ENCODE data around the gene ARFIP2.

Gene ARFIP2

GRCh38 chr11:6480299-6480914, 724 bp downstream of the ARFIP2 start:
- DNase-seq, result no peak

GRCh38 chr11:6476571-6476970, 4.6 kb downstream of the ARFIP2 start:
- no peak for DNase-seq

GRCh38 chr11:6475936-6476335, 5.2 kb downstream of the ARFIP2 start:
- DNase-seq, result no peak

- no peak for DNase-seq
Measured at GRCh38 chr11:6474806-6475500, 6.2 kb downstream of the ARFIP2 start.

DNA sequence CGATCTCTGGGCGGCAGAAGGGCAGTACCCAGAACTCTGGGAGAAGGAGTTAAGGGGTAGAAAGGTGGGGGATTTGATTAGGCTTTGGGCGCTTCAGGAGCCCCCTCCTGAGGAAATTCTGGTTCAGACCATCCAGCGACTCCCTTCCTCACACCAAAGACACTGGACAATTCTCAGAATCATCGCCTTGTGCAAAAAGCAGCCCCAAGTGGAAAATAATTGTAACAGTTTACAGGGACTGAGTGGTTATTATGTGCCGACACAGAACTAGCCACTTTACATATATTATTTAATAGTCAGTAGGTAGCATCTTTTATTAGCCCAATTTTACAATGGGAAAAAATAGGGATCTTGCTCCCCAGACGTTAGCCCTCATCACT, 6.7 kb downstream of the ARFIP2 start:
- DNase-seq, result no peak

- peak; percentile 82 for DNase-seq
Measured at GRCh38 chr11:6473451-6474412, 7.4 kb downstream of the ARFIP2 start, which contains the start of gene TRIM3. TSS of gene TRIM3 (minus strand) at chr11:6473941. CDS start at chr11:6465695, 8,246 bp downstream.

GRCh38 chr11:6472934-6473333, 8.2 kb downstream of the ARFIP2 start:
- DNase-seq, result no peak

- no peak for DNase-seq
Measured at GRCh38 chr11:6469599-6469998, 11.5 kb downstream of the ARFIP2 start.

DNA sequence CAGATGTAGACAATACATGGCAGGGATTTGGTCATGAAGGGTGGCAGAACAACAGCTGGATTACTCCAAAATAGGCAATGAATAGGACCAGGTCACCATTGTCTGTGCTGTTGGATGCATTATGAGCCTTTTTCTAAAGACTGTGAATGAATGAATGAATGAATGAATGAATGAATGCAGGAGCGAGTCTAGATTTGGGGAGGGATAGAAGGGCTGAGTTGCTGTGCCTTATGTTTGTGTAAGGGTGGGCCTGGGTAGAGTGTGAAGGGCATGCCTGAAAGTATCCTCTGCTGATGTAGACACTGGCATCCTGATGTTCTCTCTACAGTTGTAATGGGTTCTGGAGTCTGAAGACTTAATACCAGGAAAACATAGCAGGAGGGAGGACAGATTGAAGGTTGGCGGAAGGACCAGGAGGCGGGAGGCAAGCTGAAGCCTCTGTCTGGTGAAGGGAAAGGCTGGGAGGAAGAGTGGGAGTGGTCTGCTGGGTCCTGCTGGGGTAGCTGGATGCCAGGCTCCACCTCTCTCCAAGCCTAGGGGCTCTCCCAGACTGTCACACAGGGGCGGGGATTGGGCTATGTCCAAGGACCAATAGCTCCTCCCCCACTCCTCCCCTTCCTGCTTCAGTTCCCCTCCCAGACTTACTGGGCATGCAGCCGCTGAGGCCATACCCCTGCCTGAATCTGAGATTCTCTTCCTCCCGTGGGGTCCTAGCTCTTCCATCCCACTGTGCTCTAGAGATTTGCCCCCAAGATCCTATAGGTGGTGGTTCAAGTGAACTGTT, 12.2 kb downstream of the ARFIP2 start:
- peak; percentile 76 for DNase-seq

DNA sequence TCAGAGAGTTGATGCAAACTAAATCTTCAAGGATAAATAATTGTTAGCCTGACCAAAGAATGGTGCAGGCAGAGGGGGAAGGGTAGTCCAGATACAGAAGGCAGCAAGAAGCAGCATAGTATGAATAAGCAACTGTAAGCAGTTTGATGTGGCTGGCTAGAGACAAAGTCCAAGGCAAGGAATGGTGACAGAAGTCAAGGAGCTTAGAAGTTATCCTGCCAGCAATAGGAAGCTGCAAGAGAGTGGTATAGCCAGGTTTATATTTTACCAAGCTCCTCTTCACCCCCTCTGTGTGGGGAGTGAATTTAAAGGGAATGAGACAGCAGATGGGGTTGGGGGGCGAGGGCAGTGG, 22.1 kb downstream of the ARFIP2 start:
- DNase-seq, result no peak

- DNase-seq, result no peak
Measured at GRCh38 chr11:6458352-6459098, 22.6 kb downstream of the ARFIP2 start.

DNA sequence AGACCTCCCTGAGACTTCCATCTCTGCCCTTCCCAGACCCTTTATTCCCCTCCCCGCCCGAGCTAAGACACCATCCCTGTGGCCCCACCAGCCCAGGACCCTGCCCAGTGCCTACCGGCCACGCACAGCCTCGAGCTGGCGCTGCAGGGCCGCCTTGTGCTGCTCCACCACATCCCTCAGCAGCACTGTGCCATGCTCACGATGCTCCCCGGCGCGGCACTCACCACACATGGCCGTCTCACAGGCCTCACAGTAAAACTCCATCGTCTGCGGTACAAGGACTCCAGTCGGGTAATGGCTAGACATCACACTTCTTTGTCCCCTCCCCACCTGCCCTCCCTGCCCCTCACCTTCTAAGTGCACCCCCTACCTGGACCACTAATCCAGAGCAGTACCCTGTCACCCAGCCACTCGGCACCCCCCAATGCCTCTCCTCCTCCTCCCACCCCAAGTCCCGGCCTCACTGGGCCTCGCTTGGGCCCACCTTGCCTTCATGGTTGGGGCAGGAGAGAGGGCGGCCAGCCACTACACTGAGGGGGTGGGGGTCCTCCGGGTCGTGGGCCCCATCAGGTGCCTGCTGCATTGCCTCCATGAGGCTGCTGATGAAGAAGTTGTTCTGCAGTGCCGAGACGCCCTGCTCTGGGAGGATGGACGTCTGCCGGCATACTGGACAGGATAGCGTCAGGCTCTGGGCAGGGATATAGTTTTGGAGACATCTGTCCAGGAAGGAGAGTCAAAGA, 23.4 kb downstream of the ARFIP2 start:
- no peak for DNase-seq

DNA sequence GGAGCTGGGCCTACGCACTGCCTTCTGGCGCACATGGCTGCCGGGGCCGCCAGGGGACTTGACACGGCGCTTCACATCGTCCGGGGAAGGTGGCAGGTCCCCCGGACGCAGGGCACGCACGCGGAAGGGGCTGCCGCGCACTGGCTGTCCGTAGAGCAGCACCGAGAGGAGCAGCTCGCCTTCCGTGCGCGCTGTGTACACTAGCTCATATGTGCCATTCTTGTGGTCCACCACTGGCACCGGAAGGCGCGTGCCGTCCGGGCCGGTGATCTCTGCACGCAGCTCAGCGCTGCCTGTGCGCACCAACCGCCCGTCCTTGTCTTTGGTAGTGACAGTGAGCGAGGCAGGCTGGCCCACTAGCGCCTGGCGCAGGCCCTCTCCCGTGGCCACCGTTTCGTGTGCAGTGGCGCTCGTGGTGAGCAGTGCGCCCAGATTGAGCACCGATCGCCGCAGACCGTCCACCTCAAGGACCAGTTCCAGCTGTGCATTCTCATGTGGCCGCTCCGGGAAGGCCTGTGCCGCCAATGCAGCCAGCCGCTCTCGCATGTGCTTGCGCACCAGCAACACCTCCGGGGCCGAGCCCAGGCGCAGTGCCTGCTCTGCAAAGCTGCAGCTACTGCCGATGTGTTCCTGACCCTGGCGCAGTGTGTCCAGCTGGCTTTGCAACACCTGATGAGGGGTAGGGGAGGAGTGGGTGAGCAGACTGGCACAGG, 24.6 kb downstream of the ARFIP2 start:
- no peak for DNase-seq

- DNase-seq, result no peak
Measured at GRCh38 chr11:6455070-6455469, 26.1 kb downstream of the ARFIP2 start.

- no peak for DNase-seq
Measured at GRCh38 chr11:6453152-6453551, 28.0 kb downstream of the ARFIP2 start.

- no peak for DNase-seq
Measured at GRCh38 chr11:6452219-6452618, 28.9 kb downstream of the ARFIP2 start.

DNA sequence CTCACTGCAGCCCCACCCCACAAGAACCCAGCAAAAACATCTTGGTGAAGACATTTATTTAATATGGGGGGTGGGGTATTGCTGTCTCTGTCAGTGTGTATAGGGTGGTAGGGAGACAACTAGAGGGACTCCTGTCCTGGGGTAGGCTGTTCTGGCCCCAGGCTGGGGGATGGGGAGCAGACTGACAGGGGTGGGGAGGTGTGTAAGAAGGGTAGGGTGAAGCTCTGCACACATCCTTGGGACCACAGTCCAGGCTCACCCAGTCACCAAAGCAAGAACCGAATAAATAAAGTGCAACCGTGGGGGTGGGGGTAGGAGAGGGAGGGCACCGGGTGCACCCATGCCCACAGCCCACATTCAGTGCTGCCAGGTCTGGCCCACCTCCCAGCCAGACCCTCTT, 32.6 kb downstream of the ARFIP2 start:
- DNase-seq, result no peak

- DNase-seq, result peak; percentile 60
Measured at GRCh38 chr11:6443269-6444003, 37.7 kb downstream of the ARFIP2 start.

GRCh38 chr11:6442441-6442840, 38.7 kb downstream of the ARFIP2 start:
- DNase-seq, result no peak

DNA sequence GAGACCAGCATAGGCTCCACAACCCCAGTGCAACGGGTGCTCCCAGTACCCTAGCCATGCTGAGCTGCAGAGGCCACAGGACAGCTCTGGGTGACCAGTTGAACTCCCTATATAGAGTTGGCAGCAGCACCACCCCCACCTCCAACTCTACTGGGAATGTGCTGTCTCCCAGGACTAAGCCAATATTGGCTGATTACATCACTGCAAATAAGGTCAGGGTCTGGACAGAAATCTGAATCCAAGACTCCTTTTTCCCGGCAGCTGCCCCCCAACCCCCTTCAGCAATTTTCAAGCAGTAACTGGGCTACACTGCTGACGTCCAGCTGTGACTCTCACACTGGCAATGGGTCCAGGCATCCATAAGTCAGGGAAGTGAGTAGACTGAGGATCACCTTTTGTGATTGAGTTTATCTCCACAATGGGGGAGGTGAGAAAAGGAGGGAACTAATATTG, 40.2 kb downstream of the ARFIP2 start, which contains the start of gene HPX:
Gene HPX (minus strand): TSS at position 82 of the 453 bp plus-strand sequence. CDS start 24 bp downstream, at position 58.
- DNase-seq, result no peak
